GM10248 (cell line): ENCODE data around the gene CDC37L1.

Source experiments
- CTCF ChIA-PET: fragments of 300-600 bp; sonication (Branson Sonifier 250); formaldehyde crosslinking; extraction: SDS; loops from one replicate; lab custom pipeline; 2021; ENCODE audit warnings: antibody characterized with exemption; lab: Yijun Ruan, JAX
- POLR2A ChIA-PET: fragments of 350-650 bp; sonication (Branson Sonifier 250); formaldehyde crosslinking; extraction: SDS; loops from one replicate; lab custom pipeline; 2020; ENCODE audit warnings: antibody characterized with exemption; lab: Yijun Ruan, JAX
- DNase-seq: peaks from one replicate; pipeline ENCODE4 v3.0.0; 2012; ENCODE audit errors: extremely low spot score
- CTCF ChIP-seq: IDR thresholded peaks from 2 replicates; pipeline ENCODE4 v1.5.1; 2012; ENCODE audit warnings: mild to moderate bottlenecking, low read depth; ENCODE audit errors: extremely low read depth, missing control alignments, control extremely low read depth

The CDC37L1 gene

GRCh38 chr9:4686112-4686511, 6.7 kb downstream of the CDC37L1 start:
- TF ChIP-seq CTCF, result no peak
- ChIA-PET POLR2A (no interaction called here), CTCF (interaction anchor here (1.2 kb wide), 1 partner anchor 22 kb away, joined by 3 read pairs; no protein-coding TSS in a partner anchor)
- DNase-seq, result no peak

GRCh38 chr9:4686584-4686983, 7.2 kb downstream of the CDC37L1 start:
- ChIA-PET POLR2A (no interaction called here), CTCF (interaction anchor here (1.1 kb wide), 1 partner anchor 9 kb away, joined by 3 read pairs; no protein-coding TSS in a partner anchor)
- TF ChIP-seq CTCF, result no peak
- no peak for DNase-seq

- CTCF ChIA-PET, result no interaction called here
- POLR2A ChIA-PET, result no interaction called here
- TF ChIP-seq CTCF, result no peak
- no peak for DNase-seq
These were observed 9.7 kb downstream of the CDC37L1 start for GRCh38 chr9:4689021-4689420.

GRCh38 chr9:4689687-4690104, 10.3 kb downstream of the CDC37L1 start:
- DNase-seq, result peak; percentile 37

GRCh38 chr9:4690144-4690543, 10.8 kb downstream of the CDC37L1 start:
- no peak for DNase-seq
- TF ChIP-seq CTCF, result no peak
- ChIA-PET CTCF (no interaction called here), POLR2A (no interaction called here)

More at GRCh38 chr9:4689687-4690104, 10.3 kb downstream of the CDC37L1 start:
- no peak for TF ChIP-seq CTCF
- CTCF ChIA-PET, result no interaction called here
- POLR2A ChIA-PET, result no interaction called here

GRCh38 chr9:4691795-4692194, 12.4 kb downstream of the CDC37L1 start:
- no peak for DNase-seq
- POLR2A ChIA-PET, result no interaction called here
- no peak for TF ChIP-seq CTCF
- CTCF ChIA-PET, result interaction anchor here (1.0 to 1.8 kb wide), 4 partner anchors 9 to 71 kb away, joined by 3 to 8 read pairs (median 4); no protein-coding TSS in a partner anchor

GRCh38 chr9:4700091-4700490, 20.7 kb downstream of the CDC37L1 start:
- POLR2A ChIA-PET, result no interaction called here
- CTCF ChIA-PET, result no interaction called here
- no peak for TF ChIP-seq CTCF
- no peak for DNase-seq
